Neural cell (in vitro differentiated cells): Measurements from ENCODE around the gene EMC6. TPM values are rescaled to one million over a fixed set of nuclear protein-coding genes. Genes with fewer than 3 reads are reported as not detected.

Source experiments
- H2AFZ ChIP-seq: fragments of 200-600, 300-800 bp; sonication (generic), shearing (Covaris generic); 2 replicates; pipeline ENCODE4 v1.6.0; 2014; ENCODE audit warnings: low read depth, mild to moderate bottlenecking, antibody characterized with exemption, low read length, moderate library complexity
- H3F3A ChIP-seq: fragments of 200-600 bp; shearing (Covaris generic); 2 replicates; pipeline ENCODE4 v1.6.1; 2016; ENCODE audit warnings: mild to moderate bottlenecking, moderate library complexity, mixed read lengths, antibody characterized with exemption, low read length; ENCODE audit not compliant: insufficient read depth, poor library complexity, severe bottlenecking
- H3K27ac ChIP-seq: fragments of 200-600, 300-800 bp; sonication (generic), shearing (Covaris generic); 2 replicates; pipeline ENCODE4 v1.5.1; 2014; ENCODE audit warnings: mild to moderate bottlenecking, low read length, moderate library complexity
- H3K27me3 ChIP-seq: fragments of 300-800, 200-600 bp; sonication (generic), shearing (Covaris generic); 2 replicates; pipeline ENCODE4 v1.6.0; 2014; ENCODE audit warnings: mild to moderate bottlenecking, low read depth, low read length, moderate library complexity; ENCODE audit not compliant: insufficient read depth
- H3K36me3 ChIP-seq: fragments of 300-800, 200-600 bp; sonication (generic), shearing (Covaris generic); 2 replicates; pipeline ENCODE4 v1.5.1; 2014; ENCODE audit warnings: mild to moderate bottlenecking, antibody characterized with exemption, low read length, moderate library complexity; ENCODE audit not compliant: insufficient read depth
- H3K4me2 ChIP-seq: fragments of 300-800, 200-600 bp; sonication (generic), shearing (Covaris generic); 2 replicates; pipeline ENCODE4 v1.6.0; 2014; ENCODE audit warnings: mild to moderate bottlenecking, low read length
- H3K4me3 ChIP-seq: fragments of 300-800, 200-600 bp; sonication (generic), shearing (Covaris generic); 2 replicates; pipeline ENCODE4 v1.5.1; 2014; ENCODE audit warnings: mild to moderate bottlenecking, low read length, moderate library complexity
- H3K79me2 ChIP-seq: fragments of 200-600 bp; shearing (Covaris generic); replicated peaks from 2 replicates; pipeline ENCODE4 v1.6.0; 2014; ENCODE audit warnings: mild to moderate bottlenecking, low read length, moderate library complexity; ENCODE audit not compliant: insufficient read depth
- H3K9ac ChIP-seq: fragments of 300-800, 200-600 bp; sonication (generic), shearing (Covaris generic); 2 replicates; pipeline ENCODE4 v1.6.1; 2016; ENCODE audit warnings: mild to moderate bottlenecking, low read length, mixed read lengths
- H3K9me2 ChIP-seq: fragments of 200-600 bp; shearing (Covaris generic); 2 replicates; pipeline ENCODE4 v1.6.1; 2016; ENCODE audit warnings: mild to moderate bottlenecking, low read length, mixed read lengths; ENCODE audit not compliant: insufficient read depth
- H3K9me3 ChIP-seq: fragments of 200-600, 300-800 bp; sonication (generic), shearing (Covaris generic); 2 replicates; pipeline ENCODE4 v1.6.1; 2016; ENCODE audit warnings: mild to moderate bottlenecking, mixed run types, low read length, moderate library complexity, mixed read lengths
- H4K20me1 ChIP-seq: fragments of 200-600 bp; shearing (Covaris generic); 2 replicates; pipeline ENCODE4 v1.6.1; 2016; ENCODE audit warnings: mild to moderate bottlenecking, mixed run types; ENCODE audit not compliant: insufficient read depth
- EP300 ChIP-seq: fragments of 450-650 bp; conservative IDR thresholded peaks from 2 replicates; pipeline ENCODE4 v1.6.1; 2014; ENCODE audit warnings: antibody characterized with exemption, mild to moderate bottlenecking, moderate library complexity; ENCODE audit not compliant: poor library complexity, severe bottlenecking
- EZH2 ChIP-seq: fragments of 200-600, 300-800 bp; shearing (Covaris generic), sonication (generic); IDR thresholded peaks from 2 replicates; pipeline ENCODE4 v1.6.1; 2014; ENCODE audit warnings: antibody characterized with exemption, low read length, borderline replicate concordance, mild to moderate bottlenecking; ENCODE audit not compliant: insufficient read depth, poor library complexity, severe bottlenecking
- MXI1 ChIP-seq: fragments of 450-650 bp; conservative IDR thresholded peaks from 2 replicates; pipeline ENCODE4 v1.6.1; 2014; ENCODE audit warnings: antibody characterized with exemption, mild to moderate bottlenecking; ENCODE audit not compliant: poor library complexity, severe bottlenecking
- POLR2AphosphoS5 ChIP-seq: IDR thresholded peaks from 2 replicates; pipeline ENCODE4 v1.6.1; 2012
- RAD21 ChIP-seq: fragments of 450-650 bp; conservative IDR thresholded peaks from 2 replicates; pipeline ENCODE4 v1.6.1; 2014; ENCODE audit warnings: antibody characterized with exemption, mild to moderate bottlenecking, moderate library complexity
- REST ChIP-seq: IDR thresholded peaks from 2 replicates; pipeline ENCODE4 v1.6.1; 2012; ENCODE audit warnings: borderline replicate concordance
- SMC3 ChIP-seq: fragments of 450-650 bp; conservative IDR thresholded peaks from 2 replicates; pipeline ENCODE4 v1.6.1; 2014; ENCODE audit warnings: antibody characterized with exemption, mild to moderate bottlenecking, moderate library complexity; ENCODE audit not compliant: poor library complexity
- TAF1 ChIP-seq: IDR thresholded peaks from 2 replicates; pipeline ENCODE4 v1.6.1; 2012; ENCODE audit warnings: low read depth
- polyA plus RNA-seq: library from polyadenylated mRNA; depleted of rRNA; stranded (reverse); fragments of >200 nt; gene quantifications from 2 replicates; pipeline ENCODE4 v1.2.3, GENCODE V29; 2014
- TF ChIP-seq, protein P1 (sequence below): fragments of 450-650 bp; IDR thresholded peaks from 2 replicates; pipeline ENCODE4 v1.5.1; 2014; ENCODE audit warnings: antibody characterized with exemption, mild to moderate bottlenecking, moderate library complexity; ENCODE audit not compliant: poor library complexity, severe bottlenecking

Gene EMC6
- polyA plus RNA-seq, 1 donor from 2014 or later = 61.7 TPM

GRCh38 chr17:3635474-3636153, 33.0 kb upstream of the EMC6 start:
- Histone ChIP-seq H2AFZ (peak overlapping the region; percentile 85), H3K9ac (peak overlapping the region; percentile 92), H4K20me1 (no peaks in the 10 kb centered on the region), H3K27ac (peak overlapping the region; percentile 96), H3K4me2 (peak overlapping the region; percentile 78), H3K27me3 (no peaks in the 10 kb centered on the region), H3K9me2 (no peaks in the 10 kb centered on the region), H3K36me3 (no peaks in the 10 kb centered on the region), H3F3A (no peaks in the 10 kb centered on the region), H3K4me3 (peak overlapping the region; percentile 100), H3K9me3 (no peaks in the 10 kb centered on the region), H3K79me2 (peaks cover 11% of the 10 kb centered on the region)
- TF ChIP-seq SMC3 (peak; percentile 25), REST (no peak)
- TF ChIP-seq, protein P1, sequence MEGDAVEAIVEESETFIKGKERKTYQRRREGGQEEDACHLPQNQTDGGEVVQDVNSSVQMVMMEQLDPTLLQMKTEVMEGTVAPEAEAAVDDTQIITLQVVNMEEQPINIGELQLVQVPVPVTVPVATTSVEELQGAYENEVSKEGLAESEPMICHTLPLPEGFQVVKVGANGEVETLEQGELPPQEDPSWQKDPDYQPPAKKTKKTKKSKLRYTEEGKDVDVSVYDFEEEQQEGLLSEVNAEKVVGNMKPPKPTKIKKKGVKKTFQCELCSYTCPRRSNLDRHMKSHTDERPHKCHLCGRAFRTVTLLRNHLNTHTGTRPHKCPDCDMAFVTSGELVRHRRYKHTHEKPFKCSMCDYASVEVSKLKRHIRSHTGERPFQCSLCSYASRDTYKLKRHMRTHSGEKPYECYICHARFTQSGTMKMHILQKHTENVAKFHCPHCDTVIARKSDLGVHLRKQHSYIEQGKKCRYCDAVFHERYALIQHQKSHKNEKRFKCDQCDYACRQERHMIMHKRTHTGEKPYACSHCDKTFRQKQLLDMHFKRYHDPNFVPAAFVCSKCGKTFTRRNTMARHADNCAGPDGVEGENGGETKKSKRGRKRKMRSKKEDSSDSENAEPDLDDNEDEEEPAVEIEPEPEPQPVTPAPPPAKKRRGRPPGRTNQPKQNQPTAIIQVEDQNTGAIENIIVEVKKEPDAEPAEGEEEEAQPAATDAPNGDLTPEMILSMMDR = peak; percentile 56

- Histone ChIP-seq H3K79me2 (peaks cover 11% of the 10 kb centered on the region), H3K27me3 (no peaks in the 10 kb centered on the region), H3K4me3 (peak within 1 kb of the TSS; percentile 100), H3K9me2 (no peaks in the 10 kb centered on the region), H3K4me2 (peak within 1 kb of the TSS; percentile 84), H3K36me3 (no peaks in the 10 kb centered on the region), H2AFZ (peak within 1 kb of the TSS; percentile 88), H3K9me3 (no peaks in the 10 kb centered on the region), H3F3A (no peaks in the 10 kb centered on the region), H4K20me1 (no peaks in the 10 kb centered on the region), H3K27ac (peak within 1 kb of the TSS; percentile 96), H3K9ac (peak within 1 kb of the TSS; percentile 92)
- peak; percentile 85 for TF ChIP-seq MXI1
- no peak for TF ChIP-seq EZH2
- TF ChIP-seq, protein P1 = no peak
- no peak for TF ChIP-seq RAD21
- TF ChIP-seq EP300 = peak; percentile 18
- peak; percentile 75 for TF ChIP-seq POLR2AphosphoS5
- peak; percentile 77 for TF ChIP-seq TAF1
- TF ChIP-seq REST = no peak
- no peak for TF ChIP-seq SMC3
These were observed 32.3 kb upstream of the EMC6 start, which contains the start of the genes CTNS and SHPK for GRCh38 chr17:3636154-3636907. CTNS (plus strand) TSS chr17:3636760; CDS start chr17:3640207, 3,447 bp downstream. SHPK (minus strand) TSS chr17:3636250; CDS start chr17:3636219, 31 bp downstream.
